Measurements from ENCODE around the gene CREB1. TPM values are rescaled to one million over a fixed set of nuclear protein-coding genes. Genes with fewer than 3 reads are reported as not detected.

The CREB1 gene
- total and polyA plus RNA-seq, 2 donors (not counting 3 experiments of a cell fraction or from before 2014, with no cell fraction given): 31.0 to 71.1 TPM

DNA sequence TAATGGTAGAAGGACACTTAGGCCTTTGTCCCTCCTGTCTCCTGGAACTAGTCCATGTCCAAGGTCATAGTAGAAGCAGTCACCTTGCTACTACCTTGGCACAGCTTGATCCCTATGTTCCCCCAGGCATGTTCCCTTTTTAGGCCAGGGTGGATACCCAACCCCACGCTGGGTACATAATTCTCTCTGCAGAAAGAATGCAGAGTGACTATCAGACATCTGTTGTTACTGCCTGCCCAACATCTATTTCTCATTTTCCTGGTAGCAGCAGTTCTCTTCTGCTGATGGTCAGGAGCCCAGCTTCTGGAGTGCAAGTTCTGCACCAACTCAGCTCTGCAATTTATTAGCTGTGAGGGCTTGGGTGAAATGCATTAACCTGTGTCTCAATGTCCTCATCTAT is 99.8 kb downstream of the CREB1 start:
- Histone ChIP-seq H3K27me3 (ENCODE audit: control insufficient read depth in 2 of 2, insufficient read depth in 2 of 2, low read length in 2 of 2) (no peaks in the 10 kb centered on the region), H2AFZ (ENCODE audit: low read depth, low read length) (no peak overlapping the region), H3K9me3 (replicated peaks; ENCODE audit: control insufficient read depth, insufficient read depth, low read length) (no peaks in the 10 kb centered on the region), H4K20me1 (replicated peaks; ENCODE audit: control insufficient read depth, extremely low read depth, insufficient read depth, low read length) (no peaks in the 10 kb centered on the region), H3K4me1 (ENCODE audit: control insufficient read depth, extremely low read depth, insufficient read depth, low read length) (peaks cover 2% of the 10 kb centered on the region), H3K4me3 (replicated peaks in 1 of 3; ENCODE audit: insufficient read depth in 1 of 3, low read depth in 1 of 3, low read length in 3 of 3) (no peak overlapping the region), H3K79me2 (ENCODE audit: control insufficient read depth, insufficient read depth, low read length) (no peaks in the 10 kb centered on the region), H3K4me2 (ENCODE audit: insufficient read depth, low read length) (no peak overlapping the region), H3K36me3 (ENCODE audit: control insufficient read depth in 2 of 2, extremely low read depth in 1 of 2, insufficient read depth in 2 of 2, low read length in 2 of 2) (no peaks in the 10 kb centered on the region), H3K9ac (replicated peaks; ENCODE audit: extremely low read depth, insufficient read depth, low read length) (no peak overlapping the region), H3K9me1 (replicated peaks; ENCODE audit: control insufficient read depth, extremely low read depth, insufficient read depth, low read length) (no peaks in the 10 kb centered on the region), H3K27ac (ENCODE audit: insufficient read depth, low read depth, low read length) (no peak overlapping the region)
- DNase-seq (ENCODE audit: low read depth, low spot score): no peak
- no TSS peak for BruUV-seq (replicated peaks)
- intact Hi-C loops (cut with micrococcal nuclease): loop anchor here (5.0 kb wide), 1 partner anchor 467 kb away; no protein-coding TSS in a partner anchor
- FAIRE-seq: no peak
- CTCF ChIA-PET: interaction anchor here (1.0 to 1.3 kb wide), 2 partner anchors 105 to 117 kb away, joined by 4 read pairs; no protein-coding TSS in a partner anchor
- TF ChIP-seq JUN (IDR thresholded peaks at IDR 0.05; ENCODE audit: borderline replicate concordance, insufficient read depth, insufficient read length, low read depth): no peak
- no peak for TF ChIP-seq GATA2 (IDR thresholded peaks at IDR 0.05; ENCODE audit: insufficient read depth, insufficient read length, low read depth, low read length)
- TF ChIP-seq POLR2A (IDR thresholded peaks at IDR 0.05; ENCODE audit: low read depth, low read length): no peak
- TF ChIP-seq EZH2 (IDR thresholded peaks at IDR 0.05; ENCODE audit: borderline replicate concordance, low read depth, low read length, severe bottlenecking): no peak
- no peak for TF ChIP-seq MYC (IDR thresholded peaks at IDR 0.05; ENCODE audit: low read depth, low read length)
- TF ChIP-seq, protein P1, sequence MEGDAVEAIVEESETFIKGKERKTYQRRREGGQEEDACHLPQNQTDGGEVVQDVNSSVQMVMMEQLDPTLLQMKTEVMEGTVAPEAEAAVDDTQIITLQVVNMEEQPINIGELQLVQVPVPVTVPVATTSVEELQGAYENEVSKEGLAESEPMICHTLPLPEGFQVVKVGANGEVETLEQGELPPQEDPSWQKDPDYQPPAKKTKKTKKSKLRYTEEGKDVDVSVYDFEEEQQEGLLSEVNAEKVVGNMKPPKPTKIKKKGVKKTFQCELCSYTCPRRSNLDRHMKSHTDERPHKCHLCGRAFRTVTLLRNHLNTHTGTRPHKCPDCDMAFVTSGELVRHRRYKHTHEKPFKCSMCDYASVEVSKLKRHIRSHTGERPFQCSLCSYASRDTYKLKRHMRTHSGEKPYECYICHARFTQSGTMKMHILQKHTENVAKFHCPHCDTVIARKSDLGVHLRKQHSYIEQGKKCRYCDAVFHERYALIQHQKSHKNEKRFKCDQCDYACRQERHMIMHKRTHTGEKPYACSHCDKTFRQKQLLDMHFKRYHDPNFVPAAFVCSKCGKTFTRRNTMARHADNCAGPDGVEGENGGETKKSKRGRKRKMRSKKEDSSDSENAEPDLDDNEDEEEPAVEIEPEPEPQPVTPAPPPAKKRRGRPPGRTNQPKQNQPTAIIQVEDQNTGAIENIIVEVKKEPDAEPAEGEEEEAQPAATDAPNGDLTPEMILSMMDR (IDR thresholded peaks at IDR 0.05; ENCODE audit: extremely low read depth in 1 of 2, insufficient read depth in 1 of 2, low read depth in 1 of 2, low read length in 2 of 2): no peak
- no peak for TF ChIP-seq POLR2AphosphoS5 (IDR thresholded peaks at IDR 0.05; ENCODE audit: insufficient read depth, low read depth, low read length)
- TF ChIP-seq FOS (IDR thresholded peaks at IDR 0.05; ENCODE audit: borderline replicate concordance, insufficient read depth, low read length): no peak
- TF ChIP-seq, protein P2, sequence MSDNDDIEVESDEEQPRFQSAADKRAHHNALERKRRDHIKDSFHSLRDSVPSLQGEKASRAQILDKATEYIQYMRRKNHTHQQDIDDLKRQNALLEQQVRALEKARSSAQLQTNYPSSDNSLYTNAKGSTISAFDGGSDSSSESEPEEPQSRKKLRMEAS (IDR thresholded peaks at IDR 0.05; ENCODE audit: insufficient read depth, insufficient read length): no peak
- dilution Hi-C loops (cut with MboI; ENCODE audit: extremely low pct_ligation_motif_present, low sequenced_read_pairs): no loop called here
- POLR2A ChIA-PET: no interaction called here
